HG03520 (cell line): ENCODE measurements around the gene HERC2.

Source experiments
- ATAC-seq: cut with Tn5 transposase; IDR thresholded peaks from one replicate; pipeline ENCODE4 v1.9.1; 2021; ENCODE audit warnings: mild to moderate bottlenecking, moderate library complexity; ENCODE audit not compliant: unreplicated experiment

Gene HERC2

DNA sequence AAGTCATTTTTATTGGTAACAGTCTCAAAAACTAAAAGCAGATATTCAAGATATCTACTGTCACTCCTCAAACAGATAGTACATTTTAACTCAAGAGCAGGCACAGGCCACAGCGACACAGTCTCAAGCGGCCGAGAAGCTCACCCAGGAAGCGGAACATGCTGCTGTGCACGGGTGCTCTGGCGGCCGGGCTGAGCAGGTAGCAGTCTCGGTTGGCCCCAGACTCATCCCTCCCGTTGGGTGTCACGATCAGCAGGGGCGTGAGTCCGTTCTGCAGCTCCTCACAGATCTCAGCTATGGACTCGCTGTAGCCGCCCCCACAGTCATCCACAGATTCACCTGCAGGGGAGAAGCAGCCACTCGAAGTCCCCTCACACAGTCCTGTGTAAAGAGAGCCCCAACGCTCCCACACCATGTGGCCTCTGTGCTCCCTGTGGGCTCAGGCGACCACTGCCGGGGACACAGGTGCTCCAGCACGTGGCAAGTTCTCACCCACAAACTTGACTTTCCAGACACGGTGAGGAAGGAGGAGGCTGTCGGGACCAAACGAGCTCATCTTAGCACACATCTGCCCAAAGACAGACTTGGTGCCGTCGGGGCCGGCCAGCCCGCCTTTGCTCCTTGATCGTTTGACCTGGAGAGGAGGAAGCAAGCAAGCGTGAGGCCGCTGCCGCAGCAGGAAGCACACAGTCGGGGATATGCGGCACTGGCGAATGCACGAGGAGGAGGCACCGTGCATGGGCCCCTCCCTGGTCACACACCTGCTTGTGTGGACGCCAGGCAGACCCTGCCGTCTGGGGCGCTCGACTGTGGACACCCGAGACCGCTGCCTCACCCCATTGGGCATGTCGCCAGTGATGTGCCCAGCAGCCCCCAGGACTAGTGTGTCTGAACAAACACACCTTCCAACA, 205.2 kb downstream of the HERC2 start:
- ATAC-seq, result no peak

DNA sequence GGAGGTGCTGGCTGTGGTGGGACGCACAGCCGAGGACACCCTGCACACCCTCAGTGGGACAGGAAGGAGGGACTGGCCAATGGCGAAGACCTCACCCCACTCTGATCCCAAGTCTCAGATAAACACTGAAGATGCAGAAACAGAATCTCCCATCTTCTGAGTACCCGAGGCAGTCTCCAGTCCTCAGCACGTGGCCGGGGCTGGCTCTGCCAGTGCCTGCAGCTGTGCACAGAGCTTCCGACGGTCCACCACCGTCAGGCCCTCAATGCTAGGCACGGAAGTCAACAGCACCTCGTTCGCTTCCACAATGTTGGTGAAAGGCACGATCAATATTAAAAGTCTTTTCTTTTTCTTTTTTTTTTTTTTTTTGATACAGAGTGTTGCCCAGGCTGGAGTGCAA, 206.1 kb downstream of the HERC2 start:
- no peak for ATAC-seq

DNA sequence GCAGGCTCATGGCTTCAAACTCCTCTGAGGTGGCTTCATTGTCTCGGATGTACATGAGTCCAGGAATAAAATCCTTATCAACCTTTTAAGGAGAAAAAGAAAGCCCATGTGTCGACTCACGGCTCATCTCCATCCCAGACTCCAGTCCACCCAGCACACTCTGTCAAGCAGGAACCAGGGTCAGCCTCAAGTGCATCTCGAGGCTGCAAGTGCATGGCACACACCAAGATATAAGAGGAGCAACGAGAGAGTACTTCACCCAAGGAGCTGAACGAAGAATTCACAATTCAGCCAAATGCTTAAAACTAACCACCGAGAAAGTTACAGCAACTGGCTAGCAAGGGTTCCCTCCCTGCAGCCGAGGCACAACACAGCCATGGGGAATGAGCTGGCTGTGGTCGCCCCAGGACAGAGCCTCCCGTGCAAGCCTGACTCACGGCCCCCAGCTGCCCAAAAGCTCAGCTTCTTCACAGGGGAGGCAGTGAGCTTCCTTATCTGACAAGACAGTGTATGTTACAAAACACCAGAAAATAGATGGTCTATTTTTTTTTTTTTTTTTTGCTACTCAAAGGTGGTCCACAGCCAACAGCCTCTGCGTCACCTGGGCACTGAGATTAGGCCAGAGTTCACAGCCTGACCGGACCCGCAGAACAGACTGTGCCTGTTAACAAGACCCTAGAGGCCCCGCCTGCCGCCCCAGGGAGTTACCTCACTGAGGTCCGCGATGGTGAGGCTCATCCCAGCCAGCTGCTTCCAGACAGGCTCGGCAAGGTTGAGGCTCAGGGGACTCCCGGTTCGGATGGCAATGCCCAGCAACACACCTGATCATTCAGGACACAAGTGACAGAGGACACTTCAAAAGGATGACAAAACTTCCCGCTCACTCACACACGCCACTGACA, 207.0 kb downstream of the HERC2 start:
- no peak for ATAC-seq

DNA sequence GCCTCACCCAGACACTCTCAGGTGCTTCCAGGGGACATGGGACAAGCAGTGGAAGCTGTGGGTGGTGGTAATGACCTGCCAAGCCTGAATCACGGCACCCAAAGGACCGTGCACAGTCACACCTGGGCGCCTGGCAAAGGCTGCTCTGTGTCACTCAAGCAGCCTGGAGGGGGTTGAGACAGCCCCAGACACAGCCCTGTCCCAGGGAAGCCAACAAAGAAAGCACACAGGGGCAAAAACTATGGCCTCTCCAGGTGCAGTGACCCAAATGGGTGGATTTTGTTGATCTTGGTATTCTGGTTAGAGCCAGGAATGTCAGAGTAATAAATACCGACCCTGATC, 207.9 kb downstream of the HERC2 start:
- ATAC-seq, result no peak

DNA sequence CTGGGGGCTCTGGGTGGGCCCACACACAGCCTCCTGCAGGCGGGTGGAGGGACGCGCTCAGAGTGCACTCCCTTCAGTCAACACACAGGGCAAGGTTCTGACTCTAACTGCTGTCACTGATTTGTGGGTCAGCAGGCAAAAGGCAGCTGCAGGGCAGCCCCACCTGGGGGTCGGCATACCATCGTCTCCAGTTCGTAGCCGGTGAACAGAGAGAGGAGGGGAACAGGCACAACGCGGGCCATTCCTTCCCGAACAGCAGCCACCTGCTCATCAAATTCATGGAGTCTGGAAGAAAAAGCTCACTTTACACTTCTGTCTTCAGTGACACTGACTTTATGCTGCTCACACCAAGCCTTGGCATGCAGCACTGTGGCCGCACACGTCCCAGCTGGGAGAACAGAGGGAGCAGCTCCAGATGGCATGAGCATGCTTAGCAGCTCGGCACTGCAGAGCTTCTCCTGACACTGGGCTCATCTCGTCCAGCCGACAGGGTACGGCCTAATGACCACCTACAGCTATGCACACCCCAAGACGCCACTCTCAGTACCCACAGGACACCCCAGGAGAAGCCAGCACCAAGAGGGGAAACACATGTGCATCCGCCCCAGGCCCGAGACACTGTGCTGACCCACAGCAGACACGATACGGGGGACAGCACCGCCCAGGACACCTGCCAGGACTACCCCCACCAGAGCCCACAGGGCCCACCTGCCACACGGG, 208.4 kb downstream of the HERC2 start:
- no peak for ATAC-seq

DNA sequence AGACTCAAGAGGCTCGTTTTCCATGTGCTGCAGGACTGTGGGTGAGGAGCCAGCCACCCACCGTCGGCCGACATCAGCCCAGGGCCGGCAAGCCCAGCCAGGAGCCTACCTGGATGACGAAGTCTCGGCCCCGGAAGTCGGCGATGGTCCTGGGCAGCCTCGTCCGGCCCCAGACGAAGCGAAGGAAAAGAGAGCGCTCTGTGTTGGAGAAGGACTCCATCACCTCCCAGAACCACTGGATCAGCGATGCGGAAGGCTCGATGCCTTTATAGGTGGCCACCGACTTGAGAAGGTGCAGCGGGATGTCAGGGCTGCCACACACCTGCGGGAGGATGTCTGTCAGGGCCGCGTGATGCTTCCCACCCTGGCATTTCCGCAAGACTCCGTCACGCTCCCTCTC, 209.0 kb downstream of the HERC2 start:
- ATAC-seq, result no peak

DNA sequence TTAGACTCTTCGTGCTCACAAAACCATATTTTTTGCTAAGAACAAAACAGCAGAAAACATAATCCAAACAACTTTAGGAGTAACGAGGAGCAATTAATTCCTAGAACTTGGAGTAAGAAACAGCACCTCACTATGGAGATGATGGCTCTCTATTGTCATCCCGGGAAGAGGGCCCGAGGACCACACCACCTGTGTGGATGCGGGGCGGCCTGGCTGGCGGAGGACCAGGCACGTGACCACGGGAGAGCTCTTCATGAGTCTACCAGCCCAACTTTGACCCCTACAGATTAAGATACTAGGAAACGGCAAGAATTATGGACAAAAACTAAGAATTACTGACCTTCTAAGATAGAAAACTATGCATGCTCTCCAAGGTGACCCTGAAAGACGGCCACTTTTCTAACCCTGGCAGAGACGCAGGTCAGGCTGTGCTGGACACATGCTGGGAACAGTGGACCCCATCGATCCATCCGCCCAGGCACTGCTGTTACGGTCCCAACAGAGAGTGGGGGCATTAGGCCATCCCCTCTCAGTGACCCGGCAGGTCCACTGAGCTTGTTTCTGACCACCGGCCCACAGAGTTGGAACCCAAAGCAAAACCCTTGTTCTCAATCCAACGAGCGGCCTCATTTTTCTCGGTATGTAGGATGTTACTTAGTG, 209.7 kb downstream of the HERC2 start:
- no peak for ATAC-seq

DNA sequence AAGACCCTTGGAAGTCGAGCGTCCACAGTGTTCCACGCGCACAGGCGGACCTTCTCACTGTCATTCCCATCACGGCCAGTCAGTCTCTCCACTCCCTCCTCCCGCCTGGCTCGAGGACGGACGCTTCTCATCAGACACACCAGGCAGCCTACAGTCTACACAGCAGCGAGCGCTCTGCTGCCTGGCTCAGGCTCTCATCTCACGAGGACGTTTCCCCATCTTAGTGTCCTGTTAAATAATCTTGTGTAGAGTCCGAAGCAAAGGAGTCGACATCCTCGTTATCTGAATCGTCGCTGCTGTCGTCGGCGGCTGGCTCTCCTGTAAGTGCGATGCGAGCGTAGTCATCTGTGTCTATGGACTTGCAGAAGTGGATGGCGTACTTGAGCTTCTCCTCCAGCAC, 210.4 kb downstream of the HERC2 start:
- no peak for ATAC-seq

DNA sequence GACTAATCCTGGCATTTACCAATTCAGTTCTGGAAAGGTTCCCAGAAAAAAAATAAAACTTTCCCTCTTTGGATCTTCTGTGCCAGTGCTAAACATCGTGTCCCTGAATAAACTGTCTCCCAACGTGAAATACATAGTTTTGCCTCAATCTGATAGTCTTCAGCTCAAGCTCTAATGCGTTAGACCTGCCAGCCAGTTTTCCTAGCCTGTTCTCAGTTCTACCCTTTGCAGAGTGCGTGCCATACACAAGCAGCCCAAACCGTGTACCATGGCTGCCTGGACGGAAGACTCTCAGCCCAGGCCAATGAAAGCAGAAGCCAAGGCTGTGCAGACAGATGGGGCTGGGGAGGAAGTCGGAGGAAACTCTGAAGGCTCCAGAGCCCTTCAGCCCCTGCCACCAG, 211.5 kb downstream of the HERC2 start:
- no peak for ATAC-seq

DNA sequence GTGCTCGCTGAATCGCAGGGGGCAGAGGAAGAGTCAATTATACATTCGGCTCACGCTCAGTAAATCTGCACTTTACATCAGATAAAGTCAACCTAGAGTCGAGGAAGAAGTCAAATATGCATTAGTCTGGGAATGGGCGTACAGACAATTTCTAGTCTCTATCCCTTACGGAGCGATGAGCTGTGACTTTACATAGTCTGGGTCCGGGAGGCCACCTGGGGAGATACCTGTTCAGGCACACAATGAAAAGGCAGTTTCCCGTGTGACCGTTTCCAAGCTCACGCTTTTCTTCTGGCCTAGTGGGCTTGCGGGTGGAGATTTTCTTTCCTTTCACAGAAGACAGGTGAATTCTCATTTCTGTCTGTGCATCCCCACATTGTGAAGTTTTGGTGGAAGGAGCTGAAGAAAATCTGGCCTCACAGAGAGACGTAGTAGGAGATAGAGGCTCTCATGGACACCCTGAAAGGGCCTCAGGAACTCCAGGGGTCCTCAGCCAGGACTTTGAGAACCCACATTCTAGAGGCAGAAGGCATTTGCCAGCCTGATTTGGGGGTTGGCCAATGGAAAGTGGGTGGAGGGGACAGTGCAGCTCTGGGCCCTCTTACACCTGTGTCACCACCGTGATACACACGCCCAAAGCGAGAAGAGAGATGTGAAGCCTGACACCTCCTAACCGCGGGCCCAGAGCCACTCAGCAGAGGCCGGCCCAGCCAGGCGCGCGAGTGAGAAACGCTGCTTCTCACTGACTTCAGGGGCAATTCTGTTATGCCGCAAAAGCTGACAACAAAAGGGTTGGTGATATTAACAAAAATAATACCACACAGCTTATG, 212.1 kb downstream of the HERC2 start:
- ATAC-seq, result no peak

DNA sequence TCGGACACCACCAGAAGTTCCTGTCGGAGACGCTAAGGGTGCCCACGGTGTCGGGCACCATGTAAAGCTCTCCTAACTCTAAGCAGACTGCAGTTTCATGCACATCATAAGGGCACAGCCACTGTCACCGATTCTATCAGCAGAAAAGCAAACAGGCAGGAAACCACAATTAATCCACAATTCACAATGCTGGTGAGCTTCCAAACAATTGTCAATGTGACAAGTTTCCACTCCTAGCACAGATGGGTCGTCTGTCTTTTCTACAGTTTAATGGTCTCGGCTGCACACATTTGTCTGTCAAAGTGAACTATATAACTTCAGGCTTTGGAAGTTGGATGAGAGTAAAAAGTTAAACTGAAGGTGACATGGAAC, 214.1 kb downstream of the HERC2 start:
- no peak for ATAC-seq

DNA sequence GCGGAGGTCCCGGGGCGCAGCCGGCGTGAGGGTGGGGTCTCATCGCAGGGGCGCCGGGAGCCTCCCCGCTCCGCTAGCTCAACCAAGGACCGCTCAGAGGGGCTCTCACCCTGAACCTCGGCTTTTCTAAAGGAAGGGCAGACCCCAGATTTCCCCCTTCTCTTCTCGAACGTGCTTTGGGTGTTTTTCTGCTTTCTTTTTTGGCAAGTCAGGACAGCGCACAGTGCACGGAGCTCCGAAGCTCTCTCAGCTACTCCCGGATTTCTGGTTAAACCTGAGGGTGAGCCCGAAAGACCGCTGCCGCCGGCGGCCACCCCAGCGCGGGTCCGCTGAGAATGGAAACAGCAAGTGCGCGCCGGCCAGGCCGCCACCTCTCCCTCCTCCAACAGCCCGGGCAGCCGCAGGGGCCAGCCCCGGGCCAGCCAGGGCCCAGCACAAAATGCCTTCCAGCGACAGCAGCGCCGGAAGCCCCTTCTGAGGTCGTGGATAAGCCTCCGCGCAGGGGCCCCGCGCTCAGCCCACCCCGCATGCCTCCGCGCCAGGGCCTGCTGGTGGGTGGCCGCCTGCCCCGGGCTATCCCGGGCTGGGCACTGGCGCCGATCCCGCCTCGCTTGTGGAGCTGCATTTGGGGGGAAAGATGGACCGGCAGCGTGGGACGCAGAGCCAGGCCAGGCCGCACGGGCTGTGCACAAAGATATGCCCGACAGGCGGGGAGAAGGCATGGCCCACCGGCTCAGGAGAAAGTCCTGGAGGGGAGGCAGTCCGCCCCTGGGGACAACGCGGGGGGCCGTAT, 214.7 kb downstream of the HERC2 start:
- no peak for ATAC-seq

DNA sequence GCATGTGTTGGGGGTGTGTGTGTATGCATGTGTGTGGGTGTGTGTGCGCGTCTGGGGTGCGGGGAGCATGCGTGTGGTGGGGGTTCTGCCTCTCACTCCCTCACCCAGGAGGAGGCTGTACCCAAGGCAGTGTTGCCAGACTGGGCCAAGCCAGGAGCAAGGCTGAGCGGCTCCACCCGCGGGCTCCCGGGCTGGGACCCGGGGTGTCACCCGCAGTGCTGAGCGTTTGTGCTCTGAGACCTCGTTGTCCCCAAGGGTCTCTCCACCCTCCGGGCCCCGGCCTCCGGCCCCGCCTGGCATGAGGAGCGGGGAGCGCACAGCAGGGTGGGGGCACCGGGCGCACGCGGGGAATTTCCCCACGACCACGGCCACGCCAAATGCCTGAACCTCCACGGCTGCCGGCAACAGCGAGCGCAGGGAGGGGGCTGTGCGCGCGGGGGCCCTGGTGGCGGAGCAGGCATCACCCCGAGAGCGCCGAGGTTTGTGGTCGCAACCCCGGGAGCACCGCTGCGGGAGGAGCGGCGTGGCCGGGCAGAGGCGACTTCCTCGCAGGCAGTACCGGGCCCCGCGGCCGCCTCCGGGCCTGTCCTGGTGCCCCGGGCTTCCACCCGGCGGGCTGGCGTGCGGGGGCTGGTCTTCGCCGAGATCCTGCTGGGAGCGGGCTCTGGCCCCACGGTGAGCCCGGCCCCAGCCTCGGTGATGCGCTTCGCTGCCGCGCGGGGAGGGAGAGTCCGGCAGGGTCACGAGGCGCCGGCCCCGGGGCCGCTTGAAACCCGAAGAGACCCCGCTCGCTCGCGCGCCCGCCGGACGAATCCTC, 215.5 kb downstream of the HERC2 start:
- ATAC-seq, result no peak

DNA sequence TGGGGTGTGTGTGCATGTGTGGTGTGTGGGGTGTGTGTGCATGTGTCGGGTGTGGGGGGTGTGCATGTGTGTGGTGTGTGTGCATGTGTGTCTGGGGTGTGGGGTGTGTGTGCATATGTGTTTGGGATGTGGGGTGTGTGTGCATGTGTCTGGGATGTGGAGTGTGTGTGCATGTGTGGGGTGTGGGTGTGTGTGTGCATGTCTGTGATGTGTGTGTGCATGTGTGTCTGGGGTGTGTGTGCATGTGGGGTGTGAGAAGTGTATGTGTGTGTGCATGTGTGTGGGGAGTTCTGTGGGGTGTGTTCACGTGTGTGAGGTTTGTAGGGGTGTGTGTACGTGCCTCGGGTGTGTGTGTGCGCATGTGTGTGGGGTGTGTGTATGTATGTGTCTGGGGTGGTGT, 216.2 kb downstream of the HERC2 start:
- ATAC-seq, result no peak

DNA sequence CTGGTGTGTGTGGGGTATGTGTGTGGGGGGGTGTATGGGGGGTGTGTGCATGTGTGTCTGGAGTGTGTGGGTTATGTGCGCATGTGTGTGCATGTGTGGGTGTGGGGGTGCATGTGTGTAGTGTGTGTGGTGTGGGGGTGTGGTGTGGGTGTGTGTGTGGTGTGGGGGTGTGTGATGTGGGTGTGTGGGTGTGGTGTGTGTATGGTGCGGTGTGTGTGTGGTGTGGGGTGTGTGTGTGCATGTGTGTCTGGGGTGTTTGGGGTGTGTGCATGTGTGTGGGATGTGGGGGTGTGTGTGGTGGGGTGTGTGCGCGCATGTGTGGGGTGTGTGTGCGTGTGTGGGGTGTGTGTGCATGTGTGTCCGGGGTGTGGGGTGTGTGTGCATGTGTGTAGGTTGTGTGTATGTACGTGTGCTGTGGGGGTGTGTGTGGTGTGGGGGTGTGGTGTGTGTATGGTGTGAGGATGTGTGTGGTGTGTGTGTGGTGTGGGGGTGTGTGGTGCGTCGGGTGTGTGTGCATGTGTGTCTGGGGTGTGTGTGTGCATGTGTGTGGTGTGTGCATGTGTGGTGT, 216.7 kb downstream of the HERC2 start:
- ATAC-seq, result no peak

DNA sequence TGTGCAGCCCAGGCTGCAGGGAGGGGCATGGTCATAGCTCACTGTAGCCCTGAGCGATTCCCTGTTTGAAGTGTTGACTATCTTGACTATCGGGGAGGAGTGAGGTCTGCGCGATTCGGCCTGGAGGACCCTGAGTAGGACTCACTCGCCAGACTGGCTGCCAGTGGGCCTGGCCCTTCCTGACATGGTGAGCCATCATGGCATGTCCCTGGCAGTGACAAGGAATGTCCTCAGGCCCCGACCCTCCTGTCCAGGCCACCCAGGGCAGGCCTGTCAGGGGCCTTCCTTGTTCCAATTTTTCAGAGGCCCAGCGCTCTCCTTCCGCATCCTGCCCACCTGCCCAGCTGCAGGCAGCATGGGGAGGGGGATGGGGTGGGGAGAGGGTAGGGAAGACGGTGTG, 217.7 kb downstream of the HERC2 start:
- ATAC-seq, result no peak

DNA sequence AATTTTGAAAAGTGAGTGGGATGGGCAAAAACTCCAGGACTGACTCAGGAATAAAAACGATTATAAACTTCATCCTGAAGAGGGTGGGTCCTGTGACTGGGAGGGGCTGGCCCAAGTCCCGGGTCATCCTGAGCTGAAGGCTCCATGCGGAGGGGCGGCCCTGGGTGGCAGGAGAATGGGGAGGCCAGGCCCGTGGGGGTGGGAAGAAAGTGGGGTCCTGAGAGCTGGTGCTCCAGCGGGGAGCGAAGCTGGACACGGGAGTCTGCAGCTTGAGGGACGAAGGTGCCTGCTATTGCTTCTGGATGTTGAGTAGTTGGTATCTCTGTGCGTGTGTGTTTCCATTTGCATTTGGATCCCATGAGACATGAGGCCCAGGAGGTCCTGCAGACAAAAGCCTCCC, 218.1 kb downstream of the HERC2 start:
- no peak for ATAC-seq

DNA sequence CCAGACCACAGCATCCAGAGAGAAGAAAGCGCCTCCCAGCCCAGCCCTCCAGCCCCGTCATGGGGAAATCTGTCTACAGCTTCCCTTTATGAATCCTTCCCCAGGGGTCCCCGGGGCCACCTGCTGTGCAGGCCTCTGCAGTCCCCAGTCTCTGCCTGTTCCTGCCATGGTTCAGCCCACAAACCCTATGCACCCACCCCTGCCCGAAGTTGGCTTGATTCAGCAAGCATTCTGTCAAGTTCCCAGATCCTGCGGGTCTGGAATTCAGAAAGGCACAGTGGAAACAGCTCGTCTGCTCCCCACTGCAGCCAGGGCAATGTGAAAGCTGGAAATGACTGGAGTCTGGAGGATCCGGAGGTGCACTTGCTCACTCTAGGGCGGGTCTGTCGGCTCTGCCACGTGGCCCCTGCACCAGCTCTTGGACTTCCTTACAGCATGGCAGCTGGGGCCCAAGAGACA, 220.0 kb downstream of the HERC2 start:
- no peak for ATAC-seq
